GM23338 (cell line): Measurements from ENCODE around the gene GPR55. TPM values are rescaled to one million over a fixed set of nuclear protein-coding genes. Genes with fewer than 3 reads are reported as not detected.

Experiments used
- ATAC-seq: fragments of 200-7000 bp; cut with Tn5 transposase; 3 replicates; pipeline ENCODE4 v1.9.1; 2020
- DNase-seq: peaks from one replicate; pipeline ENCODE4 v3.0.0-alpha.2; 2015; ENCODE audit warnings: low spot score
- H2AFZ ChIP-seq: fragments of 200-600 bp; sonication (generic); 2 replicates; pipeline ENCODE4 v1.8.0; 2016; ENCODE audit warnings: antibody characterized with exemption, mild to moderate bottlenecking, moderate library complexity
- H3F3A ChIP-seq: fragments of 200-600 bp; sonication (generic); replicated peaks from 2 replicates; pipeline ENCODE4 v1.8.0; 2017; ENCODE audit warnings: antibody characterized with exemption, mixed run types, low read depth
- H3K27ac ChIP-seq: fragments of 200-600 bp; sonication (generic); 2 replicates; pipeline ENCODE4 v1.6.1; 2016; ENCODE audit warnings: low read depth
- H3K27me3 ChIP-seq: fragments of 200-600 bp; sonication (generic); 2 replicates; pipeline ENCODE4 v1.8.0; 2016; ENCODE audit warnings: mild to moderate bottlenecking, mixed run types, moderate library complexity; ENCODE audit not compliant: insufficient read depth
- H3K36me3 ChIP-seq: fragments of 200-600 bp; sonication (generic); 2 replicates; pipeline ENCODE4 v1.8.0; 2016; ENCODE audit warnings: mild to moderate bottlenecking; ENCODE audit not compliant: insufficient read depth
- H3K4me1 ChIP-seq: fragments of 200-600 bp; sonication (generic); 2 replicates; pipeline ENCODE4 v1.8.0; 2016; ENCODE audit warnings: mild to moderate bottlenecking, moderate library complexity; ENCODE audit not compliant: insufficient read depth
- H3K4me2 ChIP-seq: fragments of 200-600 bp; sonication (generic); 2 replicates; pipeline ENCODE4 v1.7.1; 2017; ENCODE audit warnings: mixed run types
- H3K4me3 ChIP-seq: fragments of 200-600 bp; sonication (generic); 2 replicates; pipeline ENCODE4 v1.6.1; 2016; ENCODE audit warnings: mixed run types
- H3K79me2 ChIP-seq: fragments of 200-600 bp; sonication (generic); replicated peaks from 2 replicates; pipeline ENCODE4 v1.8.0; 2017; ENCODE audit warnings: mild to moderate bottlenecking; ENCODE audit not compliant: insufficient read depth
- H3K9me2 ChIP-seq: fragments of 200-600 bp; sonication (generic); 2 replicates; pipeline ENCODE4 v1.8.0; 2017; ENCODE audit not compliant: insufficient read depth
- H4K20me1 ChIP-seq: fragments of 200-600 bp; sonication (generic); replicated peaks from 2 replicates; pipeline ENCODE4 v1.8.0; 2017; ENCODE audit warnings: mild to moderate bottlenecking; ENCODE audit not compliant: insufficient read depth
- H3K27ac Mint-ChIP-seq: 2 replicates; pipeline ENCODE4 v1.8.0; 2020; ENCODE audit warnings: inconsistent platforms, mild to moderate bottlenecking, moderate library complexity, mixed read lengths
- H3K27me3 Mint-ChIP-seq: 3 replicates; pipeline ENCODE4 v1.8.0; 2022; ENCODE audit warnings: low read depth, mild to moderate bottlenecking, moderate library complexity, mixed read lengths, inconsistent platforms; ENCODE audit not compliant: insufficient read depth, poor library complexity
- H3K36me3 Mint-ChIP-seq: 3 replicates; pipeline ENCODE4 v1.8.0; 2021; ENCODE audit warnings: low read depth, mild to moderate bottlenecking, inconsistent platforms, moderate library complexity, mixed read lengths
- H3K4me1 Mint-ChIP-seq: 3 replicates; pipeline ENCODE4 v1.8.0; 2020; ENCODE audit warnings: mild to moderate bottlenecking, inconsistent platforms, mixed read lengths
- H3K4me3 Mint-ChIP-seq: 3 replicates; pipeline ENCODE4 v1.8.0; 2021; ENCODE audit warnings: moderate library complexity, mild to moderate bottlenecking, inconsistent platforms, mixed read lengths
- H3K9me3 Mint-ChIP-seq: 3 replicates; pipeline ENCODE4 v1.8.0; 2020; ENCODE audit warnings: moderate library complexity, mild to moderate bottlenecking, inconsistent platforms, mixed read lengths
- CREB1 ChIP-seq: fragments of 250-450 bp; sonication (Bioruptor Pico); IDR thresholded peaks from 2 replicates; pipeline ENCODE4 v1.5.0; 2020; ENCODE audit warnings: low read depth, mild to moderate bottlenecking, moderate library complexity
- CTCF ChIP-seq, 2 experiments: fragments of 200-600 bp in 1 of 2; sonication (generic) in 1 of 2; conservative IDR thresholded peaks; 2 replicates each; pipeline versions ENCODE4 v1.5.1 to v1.6.1; 2016 to 2017; ENCODE audit warnings: antibody characterized with exemption in 2 of 2, low read depth in 2 of 2, mild to moderate bottlenecking in 2 of 2, moderate library complexity in 1 of 2
- ETS1 ChIP-seq: IDR thresholded peaks from 2 replicates; pipeline ENCODE4 v1.6.1; 2016; ENCODE audit warnings: antibody characterized with exemption
- EZH2 ChIP-seq: fragments of 200-600 bp; sonication (generic); IDR thresholded peaks from one replicate; pipeline ENCODE4 v1.8.0; 2017; ENCODE audit warnings: antibody characterized with exemption, mild to moderate bottlenecking, low read depth; ENCODE audit not compliant: unreplicated experiment
- EZH2phosphoT487 ChIP-seq: fragments of 200-600 bp; sonication (generic); IDR thresholded peaks from one replicate; pipeline ENCODE4 v1.8.1; 2018; ENCODE audit warnings: antibody characterized with exemption; ENCODE audit not compliant: unreplicated experiment
- JUNB ChIP-seq: IDR thresholded peaks from one replicate; pipeline ENCODE4 v1.6.1; 2016; ENCODE audit warnings: antibody characterized with exemption; ENCODE audit not compliant: unreplicated experiment
- NANOG ChIP-seq: IDR thresholded peaks from 2 replicates; pipeline ENCODE4 v1.6.1; 2016; ENCODE audit warnings: antibody characterized with exemption, borderline replicate concordance
- POLR2AphosphoS5 ChIP-seq: IDR thresholded peaks from 2 replicates; pipeline ENCODE4 v1.6.1; 2016; ENCODE audit warnings: antibody characterized with exemption, low read depth
- REST ChIP-seq: IDR thresholded peaks from one replicate; pipeline ENCODE4 v1.6.1; 2018; ENCODE audit warnings: antibody characterized with exemption; ENCODE audit not compliant: unreplicated experiment
- STAT1 ChIP-seq: IDR thresholded peaks from one replicate; pipeline ENCODE4 v1.6.1; 2016; ENCODE audit warnings: antibody characterized with exemption; ENCODE audit not compliant: unreplicated experiment
- ZNF114 ChIP-seq: fragments of 250-450 bp; sonication (Bioruptor Pico); IDR thresholded peaks from 2 replicates; pipeline ENCODE4 v1.5.0; 2020; ENCODE audit warnings: mild to moderate bottlenecking, moderate library complexity
- ZNF331 ChIP-seq: fragments of 250-450 bp; sonication (Bioruptor Pico); IDR thresholded peaks from 2 replicates; pipeline ENCODE4 v1.5.0; 2020; ENCODE audit warnings: low read depth, mild to moderate bottlenecking, moderate library complexity
- ZNF462 ChIP-seq: fragments of 250-450 bp; sonication (Bioruptor Pico); IDR thresholded peaks from 2 replicates; pipeline ENCODE4 v1.5.0; 2020; ENCODE audit warnings: mild to moderate bottlenecking, moderate library complexity
- polyA plus RNA-seq: library from polyadenylated mRNA; unstranded; fragments of >200 nt; fragmentation: Nextera tagmentation; extraction: Ambion mirVana; gene quantifications from 2 replicates; pipeline ENCODE4 v1.2.1, GENCODE V29; 2016
- total RNA-seq: library from RNA; depleted of rRNA; stranded (reverse); fragments of >200 nt; shearing (Covaris generic); gene quantifications from 2 replicates; pipeline ENCODE4 v1.2.3, GENCODE V29; 2014

GPR55 gene
- total and polyA plus RNA-seq, 2 experiments from 2014 or later, result not detected

- no peaks in the 10 kb centered on the region for H3K36me3 ChIP-seq
- no peaks in the 10 kb centered on the region for H3K4me1 ChIP-seq
- H3K27me3 Mint-ChIP-seq, result peaks cover 17% of the 10 kb centered on the region
- peaks cover 20% of the 10 kb centered on the region for H3K27me3 ChIP-seq
- no peaks in the 10 kb centered on the region for H3F3A ChIP-seq
- no peak overlapping the region for H3K4me3 Mint-ChIP-seq
- ATAC-seq, result no peak
- H3K36me3 Mint-ChIP-seq, result no peaks in the 10 kb centered on the region
- H3K9me3 Mint-ChIP-seq, result peaks cover 6% of the 10 kb centered on the region; the same call in 2 of the 3 replicates
- no peak overlapping the region for H3K27ac Mint-ChIP-seq
- no peaks in the 10 kb centered on the region for H3K79me2 ChIP-seq
- H3K27ac ChIP-seq, result no peak overlapping the region
- H3K9me2 ChIP-seq, result no peaks in the 10 kb centered on the region
- H3K4me1 Mint-ChIP-seq, result peaks cover 10% of the 10 kb centered on the region
- H4K20me1 ChIP-seq, result no peaks in the 10 kb centered on the region
- DNase-seq, result no peak
- H3K4me3 ChIP-seq, result no peak overlapping the region
- no peak overlapping the region for H2AFZ ChIP-seq
- H3K4me2 ChIP-seq, result no peak overlapping the region
- no peak for TF ChIP-seq POLR2AphosphoS5
- no peak for TF ChIP-seq ZNF462 (CRISPR knock-in tag)
- TF ChIP-seq NANOG, result no peak
- TF ChIP-seq CREB1 (CRISPR knock-in tag), result no peak
- no peak for TF ChIP-seq STAT1
- no peak for TF ChIP-seq EZH2phosphoT487
- no peak for TF ChIP-seq JUNB
- no peak for TF ChIP-seq ZNF114 (CRISPR knock-in tag)
- no peak for TF ChIP-seq ZNF331 (CRISPR knock-in tag)
- TF ChIP-seq EZH2, result no peak
- TF ChIP-seq CTCF (conservative IDR thresholded peaks at IDR 0.05; ENCODE audit: low read depth in 2 of 2), result no peak
- TF ChIP-seq REST, result no peak
- no peak for TF ChIP-seq ETS1
These were observed 36.0 kb upstream of the GPR55 start for GRCh38 chr2:230961091-230961491.
